K562 (cell line): ENCODE data around the gene MDN1. TPM values are rescaled to one million over a fixed set of nuclear protein-coding genes. Genes with fewer than 3 reads are reported as not detected.
A peak's percentile ranks its signal among the peaks of the same experiment; 100 is the strongest.

Experiments used
- ARID3A ChIP-seq: IDR thresholded peaks from 2 replicates; pipeline ENCODE4 v1.6.1; 2012; ENCODE audit warnings: low read depth, low read length, improper control_type of control experiment, borderline replicate concordance
- BRF1 ChIP-seq: IDR thresholded peaks from 3 replicates; pipeline ENCODE4 v1.6.1; 2011; ENCODE audit warnings: borderline replicate concordance, mild to moderate bottlenecking; ENCODE audit not compliant: insufficient read length; ENCODE audit errors: extremely low read depth
- CREB5 ChIP-seq: fragments of 250-450 bp; sonication (Bioruptor Pico); IDR thresholded peaks from 2 replicates; pipeline ENCODE4 v1.5.0; 2020; ENCODE audit warnings: mild to moderate bottlenecking
- CUX1 ChIP-seq: fragments of 200-800 bp; sonication (Bioruptor generic); IDR thresholded peaks from 2 replicates; pipeline ENCODE4 v1.6.1; 2016; ENCODE audit warnings: missing genetic modification characterization, missing compliant biosample characterization
- E2F1 ChIP-seq: sonication (generic); formaldehyde crosslinking; IDR thresholded peaks from 2 replicates; pipeline ENCODE4 v1.8.1; 2023; ENCODE audit warnings: mild to moderate bottlenecking, missing genetic modification reagents, moderate library complexity
- ESRRB ChIP-seq: fragments of 250-450 bp; sonication (Bioruptor Pico); IDR thresholded peaks from 2 replicates; pipeline ENCODE4 v1.5.0; 2020; ENCODE audit warnings: mild to moderate bottlenecking, moderate library complexity, borderline replicate concordance
- GTF2F1 ChIP-seq: IDR thresholded peaks from 2 replicates; pipeline ENCODE4 v1.6.1; 2011; ENCODE audit warnings: low read depth, low read length, improper control_type of control experiment
- IRF2 ChIP-seq: sonication (generic); formaldehyde crosslinking; IDR thresholded peaks from 2 replicates; pipeline ENCODE4 v1.8.1; 2022; ENCODE audit warnings: mild to moderate bottlenecking, missing genetic modification reagents
- MBD2 ChIP-seq: sonication (generic); IDR thresholded peaks from 2 replicates; pipeline ENCODE4 v1.6.1; 2016; ENCODE audit warnings: low read depth, borderline replicate concordance
- NR4A1 ChIP-seq, 2 experiments: fragments of 250-450 bp in 1 of 2; fragments of 450-650 bp in 1 of 2; sonication (Bioruptor Pico) in 1 of 2; IDR thresholded peaks; 2 replicates each; pipeline versions ENCODE4 v1.4.0 to v1.6.1; 2016 to 2020; ENCODE audit warnings: mild to moderate bottlenecking in 2 of 2, missing compliant biosample characterization in 1 of 2, missing genetic modification characterization in 1 of 2, moderate library complexity in 1 of 2
- TGIF2 ChIP-seq: sonication (generic); formaldehyde crosslinking; IDR thresholded peaks from 2 replicates; pipeline ENCODE4 v1.8.1; 2022; ENCODE audit warnings: mild to moderate bottlenecking, missing genetic modification reagents, moderate library complexity
- U2AF2 ChIP-seq: fragments of 200-400 bp; formaldehyde crosslinking; optimal IDR thresholded peaks from 2 replicates; pipeline ENCODE3; 2017; ENCODE audit warnings: low read depth, mild to moderate bottlenecking, low read length
- ZNF253 ChIP-seq: fragments of 250-450 bp; sonication (Bioruptor Pico); conservative IDR thresholded peaks from 2 replicates; pipeline ENCODE4 v1.6.1; 2021; ENCODE audit warnings: mild to moderate bottlenecking
- ZSCAN32 ChIP-seq: fragments of 450-650 bp; formaldehyde crosslinking; IDR thresholded peaks from 2 replicates; pipeline ENCODE4 v1.4.0; 2020; ENCODE audit warnings: mild to moderate bottlenecking, moderate library complexity
- polyA plus RNA-seq, 8 experiments: library from polyadenylated mRNA; depleted of rRNA in 4 of 8; stranded (reverse) in 5 of 8; unstranded in 3 of 8; fragments of >200 nt; fragmentation: Nextera tagmentation in 2 of 8; fragmentation: Illumina TruSeq in 1 of 8; extraction: Ambion mirVana in 2 of 8; extraction: Trizol in 1 of 8; gene quantifications; 2 replicates each; pipeline versions ENCODE4 v1.2.1 to v1.2.3, GENCODE V29; 2011 to 2014; ENCODE audit warnings: inconsistent platforms in 1 of 8, missing spikeins in 1 of 8
- total RNA-seq, 7 experiments: library from RNA; depleted of rRNA in 6 of 7; stranded (reverse); fragments of >200 nt in 6 of 7; fragmentation: Illumina TruSeq in 2 of 7; extraction: Trizol in 2 of 7; gene quantifications; 2 replicates each; pipeline versions ENCODE4 v1.2.1 to v1.2.3, GENCODE V29; 2011 to 2021; ENCODE audit warnings: low replicate concordance in 1 of 7
- TF ChIP-seq, protein P1 (sequence below): fragments of 250-450 bp; sonication (Bioruptor Pico); IDR thresholded peaks from 2 replicates; pipeline ENCODE4 v1.5.1; 2021; ENCODE audit warnings: mild to moderate bottlenecking

The MDN1 gene
- total and polyA plus RNA-seq, 9 of the 15 experiments (the other 6 are each of a cell fraction or from before 2014, with no cell fraction given), result 25.6 to 93.6 (median 43.0) TPM

DNA sequence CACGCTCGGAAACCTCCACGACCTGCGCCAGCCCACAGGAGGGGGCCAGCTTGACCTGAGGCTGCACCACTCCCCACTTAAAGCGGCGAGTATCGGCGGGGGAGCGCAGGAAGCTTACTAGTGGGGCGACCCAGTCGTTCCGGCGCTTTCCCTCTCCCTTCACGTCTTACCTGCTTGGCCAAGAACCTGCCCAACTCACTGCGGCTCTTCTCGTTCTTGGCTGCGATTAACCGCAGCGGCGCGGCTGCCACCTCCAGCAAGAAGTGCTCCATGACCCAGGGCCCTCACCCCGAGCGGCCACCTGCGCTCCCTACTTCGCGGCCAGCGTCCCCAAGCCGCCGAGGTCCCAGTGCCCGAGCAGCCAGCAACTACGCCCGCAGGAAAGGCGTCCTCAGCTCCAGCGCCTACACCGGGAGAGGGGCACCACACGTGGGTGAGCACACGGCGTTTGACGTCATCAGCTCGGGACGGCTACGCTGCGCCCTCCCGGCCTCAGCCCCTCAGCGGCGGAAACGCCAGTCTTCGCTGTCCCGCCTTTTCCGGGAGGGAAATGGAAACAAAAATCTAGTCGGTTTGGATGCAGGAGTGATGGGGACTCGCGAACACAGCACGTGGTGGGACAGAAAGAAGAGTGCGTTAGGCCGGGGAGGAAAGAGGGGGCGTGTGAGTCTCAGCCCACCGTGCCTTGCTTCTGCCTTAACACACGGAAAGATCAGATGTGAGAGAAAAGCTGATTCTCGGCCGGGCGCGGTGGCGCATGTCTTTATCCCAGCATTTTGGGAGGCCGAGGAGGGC is at the start of gene MDN1 (continued):
- TF ChIP-seq NR4A1 (CRISPR knock-in tag; IDR thresholded peaks at IDR 0.05), result no peak
- 0 out of 2 replicates have a peak, but pooled peaks have one; percentile 71 for TF ChIP-seq NR4A1 (tag; IDR thresholded peaks at IDR 0.05)
- peak; percentile 47; the same call in 1 of the 2 replicates for TF ChIP-seq TGIF2
- TF ChIP-seq U2AF2, result no peak
- peak; percentile 68 for TF ChIP-seq MBD2
- no peak for TF ChIP-seq BRF1
- no peak for TF ChIP-seq IRF2 (CRISPR knock-in tag)
- no peak for TF ChIP-seq CUX1 (CRISPR knock-in tag)
- no peak for TF ChIP-seq ARID3A
- no peak for TF ChIP-seq CREB5 (CRISPR knock-in tag)
- peak; percentile 58 for TF ChIP-seq GTF2F1
- no peak for TF ChIP-seq ZNF253
- no peak for TF ChIP-seq ESRRB (CRISPR knock-in tag)
- peak; percentile 59; the same call in 1 of the 2 replicates for TF ChIP-seq E2F1 (CRISPR knock-in tag)
- no peak for TF ChIP-seq ZSCAN32 (CRISPR knock-in tag)
- TF ChIP-seq, protein P1, sequence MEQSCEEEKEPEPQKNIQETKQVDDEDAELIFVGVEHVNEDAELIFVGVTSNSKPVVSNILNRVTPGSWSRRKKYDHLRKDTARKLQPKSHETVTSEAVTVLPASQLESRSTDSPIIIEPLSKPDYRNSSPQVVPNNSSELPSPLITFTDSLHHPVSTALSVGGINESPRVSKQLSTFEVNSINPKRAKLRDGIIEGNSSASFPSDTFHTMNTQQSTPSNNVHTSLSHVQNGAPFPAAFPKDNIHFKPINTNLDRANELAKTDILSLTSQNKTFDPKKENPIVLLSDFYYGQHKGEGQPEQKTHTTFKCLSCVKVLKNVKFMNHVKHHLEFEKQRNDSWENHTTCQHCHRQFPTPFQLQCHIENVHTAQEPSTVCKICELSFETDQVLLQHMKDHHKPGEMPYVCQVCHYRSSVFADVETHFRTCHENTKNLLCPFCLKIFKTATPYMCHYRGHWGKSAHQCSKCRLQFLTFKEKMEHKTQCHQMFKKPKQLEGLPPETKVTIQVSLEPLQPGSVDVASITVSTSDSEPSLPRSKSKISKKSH (CRISPR knock-in tag), result no peak
